HG03439 (cell line): ENCODE results near the gene TEDC2.

Source experiments
- ATAC-seq: cut with Tn5 transposase; IDR thresholded peaks from one replicate; pipeline ENCODE4 v1.9.1; 2021; ENCODE audit warnings: mild to moderate bottlenecking, moderate library complexity; ENCODE audit not compliant: unreplicated experiment

TEDC2 gene

DNA sequence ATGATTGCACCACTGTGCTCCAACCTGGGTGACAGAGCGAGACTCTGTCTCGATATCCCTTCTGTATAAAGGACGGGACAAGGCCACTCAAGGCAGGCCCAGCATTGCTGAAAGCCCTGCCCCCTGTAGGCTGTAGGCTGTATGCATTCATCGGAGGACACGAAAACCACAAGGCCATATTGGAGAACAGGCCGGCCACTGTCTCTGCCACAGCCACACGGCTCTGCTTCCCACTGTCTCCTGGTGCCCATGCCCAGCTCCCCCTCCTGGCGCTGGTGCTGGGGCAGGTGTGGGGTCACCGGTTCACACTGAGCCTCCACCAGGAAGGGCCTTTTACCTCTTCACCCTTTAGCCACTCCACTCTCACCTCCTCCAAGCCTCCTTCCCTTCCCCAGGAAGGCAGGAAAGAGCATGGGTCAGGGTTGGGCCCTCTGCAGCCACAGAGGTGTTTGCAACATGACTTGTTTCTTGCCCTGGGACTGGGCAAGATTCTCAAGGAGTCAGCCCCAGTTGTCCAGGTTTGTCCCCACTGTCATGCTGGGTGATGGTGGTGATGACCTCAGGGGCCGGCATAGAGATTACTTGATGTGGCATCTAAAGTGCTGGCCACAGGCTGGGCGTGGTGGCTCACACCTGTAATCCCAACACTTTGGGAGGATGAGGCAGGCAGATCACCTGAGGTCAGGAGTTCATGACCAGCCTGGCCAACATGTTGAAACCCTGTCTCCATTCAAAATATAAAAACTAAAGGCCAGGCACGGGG lies 5.9 kb downstream of the TEDC2 start:
- no peak for ATAC-seq

DNA sequence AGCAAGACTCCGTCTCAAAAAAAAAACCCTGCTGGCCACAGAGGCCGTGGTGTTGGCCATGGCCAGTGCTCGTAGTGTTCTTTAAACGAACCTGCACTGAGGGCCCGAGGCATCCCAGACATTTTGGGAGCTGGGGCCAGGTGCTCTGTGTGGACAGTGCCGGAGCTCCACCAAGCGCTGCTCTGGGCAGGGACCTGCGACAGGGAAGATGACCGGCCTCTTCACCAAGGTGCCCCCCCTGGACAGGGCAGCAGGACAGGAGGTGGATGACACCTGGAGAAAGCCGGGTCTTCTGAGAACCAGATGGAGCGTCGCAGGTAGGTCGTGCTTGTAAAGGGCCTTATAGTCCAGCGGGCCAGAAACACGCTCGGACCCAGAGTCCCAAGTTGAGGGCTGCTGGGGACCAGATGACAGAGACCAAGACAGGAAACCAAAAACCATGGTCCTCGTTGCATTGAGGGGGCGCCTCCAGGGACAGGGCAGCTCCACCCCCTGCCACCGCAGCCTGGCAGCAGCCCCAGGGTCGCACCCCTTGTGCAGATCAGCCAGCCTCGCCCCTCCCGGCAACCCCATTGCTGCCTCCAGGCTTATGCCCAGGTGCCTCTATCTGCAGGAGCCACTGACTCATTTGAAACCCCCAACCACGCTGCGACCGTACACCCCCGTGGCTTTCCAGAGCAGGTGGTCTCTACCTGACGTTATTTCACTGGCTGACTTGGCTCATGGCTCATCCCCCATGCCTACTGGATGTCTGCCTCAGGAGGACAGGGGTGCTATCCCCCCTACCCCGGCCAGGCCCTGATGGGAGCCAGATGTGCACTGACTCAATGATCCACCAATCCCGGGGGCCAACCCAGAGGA lies 7.0 kb downstream of the TEDC2 start:
- no peak for ATAC-seq

DNA sequence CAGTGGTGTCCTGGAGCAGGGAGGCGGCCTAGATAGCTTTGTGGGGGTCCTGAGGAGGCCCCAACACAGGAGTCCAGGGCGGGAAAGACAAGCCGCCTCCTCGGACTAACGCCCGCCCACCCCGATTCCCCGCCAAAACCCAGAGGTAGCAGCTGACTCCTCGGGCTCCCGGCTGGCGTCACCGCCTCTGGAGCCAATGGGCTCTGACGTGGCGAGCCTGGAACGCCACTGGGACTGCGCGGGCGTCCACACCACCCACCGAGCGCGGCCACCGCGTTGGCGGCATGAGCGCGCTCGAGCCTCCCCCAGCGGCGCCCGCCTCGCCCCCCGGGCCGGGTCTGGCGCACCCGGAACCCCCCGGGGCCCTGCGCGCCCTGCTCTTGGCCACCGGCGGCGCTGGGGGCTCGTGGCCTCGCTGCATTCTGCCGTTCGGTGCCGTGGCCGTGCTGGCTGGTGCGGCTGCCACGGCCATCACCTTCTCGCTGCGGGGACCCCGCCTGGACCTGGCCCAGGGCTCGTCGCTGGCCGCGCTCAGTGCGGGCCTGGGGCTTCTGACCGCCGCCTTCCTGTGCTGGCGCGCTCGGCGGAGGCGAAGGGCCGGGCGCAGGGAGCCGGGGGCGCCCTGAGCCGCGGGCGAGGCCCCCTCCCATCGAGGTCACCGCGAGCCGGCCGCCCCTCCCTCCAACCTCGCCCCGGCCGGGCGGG lies 7.8 kb downstream of the TEDC2 start:
- ATAC-seq, result no peak

DNA sequence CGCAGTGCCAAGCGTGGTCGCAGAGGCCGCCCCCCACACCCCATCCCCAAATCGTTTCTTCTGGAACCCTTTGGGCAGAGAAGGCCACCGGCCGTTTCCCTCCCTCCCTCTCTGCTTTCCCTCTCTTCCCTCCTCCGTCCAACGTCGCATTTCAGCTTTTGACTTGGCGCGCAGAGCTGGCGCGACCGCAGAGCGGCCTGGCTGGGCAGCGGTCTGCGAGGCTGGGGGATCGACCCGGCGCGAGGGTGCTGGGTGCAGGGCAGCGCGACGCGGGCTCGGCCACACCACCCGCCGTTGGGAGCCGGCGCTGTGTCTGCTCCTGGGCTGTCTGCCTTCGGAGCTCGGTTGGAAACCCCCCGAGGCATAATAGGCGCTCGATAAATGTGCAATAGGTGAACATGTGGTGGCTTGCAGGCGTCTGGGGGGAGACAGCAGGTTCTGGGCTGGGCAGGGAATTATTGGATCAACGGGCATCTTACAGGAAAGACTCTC lies 8.4 kb downstream of the TEDC2 start:
- ATAC-seq, result no peak

DNA sequence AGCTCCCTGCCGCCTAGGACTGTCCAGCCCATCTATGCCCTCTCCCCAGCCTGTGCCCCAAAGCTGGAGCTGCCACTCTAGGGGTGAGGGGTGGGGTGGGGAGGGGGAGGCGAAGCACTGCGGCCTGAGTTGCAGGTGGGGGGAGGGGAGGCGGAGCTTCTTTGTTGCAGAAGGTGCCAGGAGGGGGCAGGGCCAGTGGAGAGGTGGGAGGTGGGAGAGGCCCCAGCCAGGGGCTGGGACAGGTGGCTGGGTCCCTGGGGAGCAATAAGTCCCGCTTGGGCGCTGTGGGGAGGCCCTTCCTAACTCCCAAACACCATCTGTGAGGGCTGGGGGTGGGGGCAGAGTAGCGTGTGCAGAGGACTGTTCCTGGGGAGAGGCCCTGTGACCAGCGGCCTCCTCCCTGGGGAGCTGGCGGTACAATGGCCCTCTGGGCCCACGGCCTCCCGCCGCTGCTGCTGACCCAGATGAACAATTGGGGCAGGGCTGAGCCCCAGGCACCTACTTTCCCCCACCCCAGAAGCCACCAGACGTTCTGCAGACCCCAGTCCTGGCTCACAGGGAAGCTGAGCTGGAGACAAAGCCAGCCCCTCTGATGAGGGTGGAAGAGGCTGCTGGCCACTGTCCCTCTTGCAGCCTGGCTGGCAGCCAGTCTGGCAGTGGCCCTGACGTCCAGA lies 9.0 kb downstream of the TEDC2 start:
- ATAC-seq, result no peak

DNA sequence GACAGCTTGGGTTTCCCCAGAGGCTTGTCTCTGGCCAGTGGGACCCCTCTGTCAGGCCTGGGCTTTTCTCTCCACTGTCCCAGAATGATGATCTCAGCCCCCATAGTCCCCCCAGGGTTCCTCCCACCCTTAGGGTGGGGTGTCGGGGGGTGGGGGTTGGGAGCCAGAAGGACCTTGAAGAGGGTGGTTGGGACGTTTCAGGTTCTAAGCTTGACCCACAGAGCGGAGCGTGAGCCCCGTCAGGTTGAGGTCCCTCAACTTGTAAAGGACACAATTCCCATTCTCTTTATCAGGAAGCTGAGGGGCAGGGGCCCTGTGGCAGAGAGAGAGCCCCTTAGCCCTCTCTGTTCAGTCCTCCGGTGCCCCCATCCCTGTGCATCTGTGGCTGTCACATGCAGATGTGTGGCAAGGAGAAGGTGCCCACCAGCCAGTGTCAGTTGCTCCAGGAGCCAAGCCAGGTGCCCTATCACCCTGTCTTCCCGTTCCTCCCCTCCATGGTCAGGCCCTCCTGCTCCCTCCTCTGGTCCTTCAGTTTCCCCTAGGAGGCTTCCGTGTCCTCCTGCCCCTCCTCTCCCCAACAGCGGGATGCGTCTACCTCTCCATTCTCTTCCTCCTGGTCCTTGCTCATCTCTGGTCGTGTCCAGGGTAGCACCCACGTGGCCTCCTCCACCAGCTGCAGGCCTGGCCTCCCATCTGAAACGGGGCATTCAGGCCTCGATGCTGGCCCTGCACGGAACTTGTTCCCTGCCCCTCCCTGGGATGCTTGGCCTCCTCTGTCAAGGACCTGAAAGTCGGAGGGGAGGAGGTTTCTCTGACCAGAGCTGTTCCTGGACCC lies 9.7 kb downstream of the TEDC2 start:
- ATAC-seq, result no peak

DNA sequence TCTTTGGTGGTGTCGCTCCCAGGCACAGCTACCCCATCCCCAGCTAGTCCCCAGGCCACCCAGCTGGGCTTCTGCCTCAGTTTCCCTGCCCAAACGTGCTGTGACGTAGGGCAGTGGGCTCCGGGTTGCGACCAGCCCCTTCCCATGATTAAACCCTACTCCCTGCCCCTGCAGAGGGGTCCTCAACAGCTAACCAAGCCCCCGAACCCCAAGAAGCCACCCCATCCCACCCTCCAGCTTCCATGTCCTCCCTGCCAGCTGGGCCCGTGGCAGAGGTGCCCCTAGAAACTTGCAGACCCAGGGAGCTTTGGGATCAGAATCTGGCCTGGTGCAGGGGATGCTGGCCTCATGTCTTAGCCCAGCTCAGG lies 10.3 kb downstream of the TEDC2 start:
- no peak for ATAC-seq

DNA sequence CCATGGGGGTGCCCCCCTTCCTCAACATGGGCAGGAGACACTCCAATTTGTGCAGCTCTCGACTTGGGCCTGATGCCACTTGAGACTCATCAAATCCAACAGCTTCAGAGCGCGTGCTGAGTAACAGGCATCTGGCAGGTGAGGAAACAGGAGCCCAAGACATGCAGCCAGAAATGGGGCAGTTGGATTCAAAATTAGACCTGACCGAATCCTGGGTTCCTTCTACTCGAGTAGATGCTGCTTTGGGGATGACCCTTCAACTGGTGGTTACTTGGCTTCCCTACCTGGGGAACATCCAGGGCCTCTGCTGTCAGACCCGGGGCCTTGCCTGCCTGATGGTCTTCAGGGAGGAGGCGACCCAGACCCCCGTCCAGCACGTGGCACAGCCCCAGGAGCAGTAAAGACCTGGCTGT lies 10.7 kb downstream of the TEDC2 start:
- no peak for ATAC-seq

DNA sequence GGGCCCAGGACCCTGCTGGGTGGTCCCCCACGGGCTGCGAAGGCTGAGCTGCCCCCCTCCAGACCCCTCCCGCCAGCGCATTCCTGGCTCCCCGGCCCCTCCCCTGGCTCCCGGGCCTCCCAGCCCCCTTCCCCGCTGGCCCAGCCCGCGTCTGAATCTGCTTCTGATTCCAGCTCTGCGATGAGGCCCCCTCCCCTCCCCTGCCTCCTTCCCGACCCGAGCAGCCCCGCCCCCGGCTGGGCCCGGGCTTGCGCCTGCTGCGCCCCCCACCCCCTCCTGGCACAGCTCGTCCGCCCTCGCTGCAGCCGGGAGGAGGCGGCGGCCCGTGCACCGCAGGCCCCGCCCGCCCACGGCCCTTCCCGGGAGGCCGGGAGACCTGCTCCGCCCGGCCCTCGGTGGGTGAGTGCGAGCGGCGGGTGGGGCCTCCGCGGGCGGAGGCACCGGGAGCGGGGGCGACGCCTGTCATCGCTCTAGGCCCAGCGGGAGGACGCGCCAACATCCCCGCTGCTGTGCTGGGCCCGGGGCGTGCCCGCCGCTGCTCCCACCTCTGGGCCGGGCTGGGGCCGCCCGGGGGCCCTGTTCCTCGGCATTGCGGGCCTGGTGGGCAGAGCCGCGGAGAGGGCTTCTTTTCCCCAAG lies 11.2 kb downstream of the TEDC2 start, which contains the start of gene NTN3:
TSS of gene NTN3 (plus strand) at position 282 of the 637 bp plus-strand sequence. CDS start 405 bp downstream, outside the sequence.
- ATAC-seq, result no peak

DNA sequence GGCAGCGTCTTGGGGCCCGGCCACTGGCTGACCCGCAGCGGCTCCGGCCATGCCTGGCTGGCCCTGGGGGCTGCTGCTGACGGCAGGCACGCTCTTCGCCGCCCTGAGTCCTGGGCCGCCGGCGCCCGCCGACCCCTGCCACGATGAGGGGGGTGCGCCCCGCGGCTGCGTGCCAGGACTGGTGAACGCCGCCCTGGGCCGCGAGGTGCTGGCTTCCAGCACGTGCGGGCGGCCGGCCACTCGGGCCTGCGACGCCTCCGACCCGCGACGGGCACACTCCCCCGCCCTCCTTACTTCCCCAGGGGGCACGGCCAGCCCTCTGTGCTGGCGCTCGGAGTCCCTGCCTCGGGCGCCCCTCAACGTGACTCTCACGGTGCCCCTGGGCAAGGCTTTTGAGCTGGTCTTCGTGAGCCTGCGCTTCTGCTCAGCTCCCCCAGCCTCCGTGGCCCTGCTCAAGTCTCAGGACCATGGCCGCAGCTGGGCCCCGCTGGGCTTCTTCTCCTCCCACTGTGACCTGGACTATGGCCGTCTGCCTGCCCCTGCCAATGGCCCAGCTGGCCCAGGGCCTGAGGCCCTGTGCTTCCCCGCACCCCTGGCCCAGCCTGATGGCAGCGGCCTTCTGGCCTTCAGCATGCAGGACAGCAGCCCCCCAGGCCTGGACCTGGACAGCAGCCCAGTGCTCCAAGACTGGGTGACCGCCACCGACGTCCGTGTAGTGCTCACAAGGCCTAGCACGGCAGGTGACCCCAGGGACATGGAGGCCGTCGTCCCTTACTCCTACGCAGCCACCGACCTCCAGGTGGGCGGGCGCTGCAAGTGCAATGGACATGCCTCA lies 12.0 kb downstream of the TEDC2 start:
- ATAC-seq, result no peak

DNA sequence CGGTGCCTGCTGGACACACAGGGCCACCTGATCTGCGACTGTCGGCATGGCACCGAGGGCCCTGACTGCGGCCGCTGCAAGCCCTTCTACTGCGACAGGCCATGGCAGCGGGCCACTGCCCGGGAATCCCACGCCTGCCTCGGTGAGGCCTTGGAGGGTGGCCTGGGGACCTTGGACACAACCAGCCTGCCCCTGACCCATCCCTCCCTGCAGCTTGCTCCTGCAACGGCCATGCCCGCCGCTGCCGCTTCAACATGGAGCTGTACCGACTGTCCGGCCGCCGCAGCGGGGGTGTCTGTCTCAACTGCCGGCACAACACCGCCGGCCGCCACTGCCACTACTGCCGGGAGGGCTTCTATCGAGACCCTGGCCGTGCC lies 12.6 kb downstream of the TEDC2 start:
- ATAC-seq, result no peak

DNA sequence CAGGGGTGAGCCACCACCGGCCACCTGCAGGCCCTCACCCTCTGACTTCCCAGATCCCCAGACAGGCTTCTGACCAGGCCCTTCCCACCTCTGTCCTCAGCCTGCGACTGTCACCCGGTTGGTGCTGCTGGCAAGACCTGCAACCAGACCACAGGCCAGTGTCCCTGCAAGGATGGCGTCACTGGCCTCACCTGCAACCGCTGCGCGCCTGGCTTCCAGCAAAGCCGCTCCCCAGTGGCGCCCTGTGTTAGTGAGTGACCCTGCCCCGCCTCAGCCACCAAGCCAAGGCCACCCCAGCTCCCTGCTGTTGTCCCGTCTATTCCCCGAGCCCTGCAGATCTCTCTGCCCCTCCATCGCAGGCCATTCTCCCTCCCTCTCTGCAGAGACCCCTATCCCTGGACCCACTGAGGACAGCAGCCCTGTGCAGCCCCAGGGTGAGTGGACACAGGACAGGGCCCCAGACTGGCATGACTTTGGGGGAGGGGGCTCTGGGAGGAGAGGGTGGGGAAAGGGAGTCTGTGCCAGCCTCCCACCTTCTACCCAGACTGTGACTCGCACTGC lies 13.1 kb downstream of the TEDC2 start:
- ATAC-seq, result no peak

DNA sequence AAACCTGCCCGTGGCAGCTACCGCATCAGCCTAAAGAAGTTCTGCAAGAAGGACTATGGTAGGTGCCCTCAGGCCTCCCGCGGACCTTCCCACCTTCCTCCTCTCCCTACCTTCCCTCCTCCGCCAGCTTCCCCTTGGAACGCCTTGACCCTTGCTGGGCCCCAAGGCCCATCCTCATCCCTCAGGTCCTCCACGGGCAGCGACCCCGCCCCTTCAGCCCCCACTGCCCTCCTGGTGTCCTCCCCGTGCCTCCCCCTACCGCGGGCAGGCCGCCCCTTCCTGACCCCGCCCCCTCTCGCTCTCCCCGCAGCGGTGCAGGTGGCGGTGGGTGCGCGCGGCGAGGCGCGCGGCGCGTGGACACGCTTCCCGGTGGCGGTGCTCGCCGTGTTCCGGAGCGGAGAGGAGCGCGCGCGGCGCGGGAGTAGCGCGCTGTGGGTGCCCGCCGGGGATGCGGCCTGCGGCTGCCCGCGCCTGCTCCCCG lies 13.6 kb downstream of the TEDC2 start:
- ATAC-seq, result no peak

DNA sequence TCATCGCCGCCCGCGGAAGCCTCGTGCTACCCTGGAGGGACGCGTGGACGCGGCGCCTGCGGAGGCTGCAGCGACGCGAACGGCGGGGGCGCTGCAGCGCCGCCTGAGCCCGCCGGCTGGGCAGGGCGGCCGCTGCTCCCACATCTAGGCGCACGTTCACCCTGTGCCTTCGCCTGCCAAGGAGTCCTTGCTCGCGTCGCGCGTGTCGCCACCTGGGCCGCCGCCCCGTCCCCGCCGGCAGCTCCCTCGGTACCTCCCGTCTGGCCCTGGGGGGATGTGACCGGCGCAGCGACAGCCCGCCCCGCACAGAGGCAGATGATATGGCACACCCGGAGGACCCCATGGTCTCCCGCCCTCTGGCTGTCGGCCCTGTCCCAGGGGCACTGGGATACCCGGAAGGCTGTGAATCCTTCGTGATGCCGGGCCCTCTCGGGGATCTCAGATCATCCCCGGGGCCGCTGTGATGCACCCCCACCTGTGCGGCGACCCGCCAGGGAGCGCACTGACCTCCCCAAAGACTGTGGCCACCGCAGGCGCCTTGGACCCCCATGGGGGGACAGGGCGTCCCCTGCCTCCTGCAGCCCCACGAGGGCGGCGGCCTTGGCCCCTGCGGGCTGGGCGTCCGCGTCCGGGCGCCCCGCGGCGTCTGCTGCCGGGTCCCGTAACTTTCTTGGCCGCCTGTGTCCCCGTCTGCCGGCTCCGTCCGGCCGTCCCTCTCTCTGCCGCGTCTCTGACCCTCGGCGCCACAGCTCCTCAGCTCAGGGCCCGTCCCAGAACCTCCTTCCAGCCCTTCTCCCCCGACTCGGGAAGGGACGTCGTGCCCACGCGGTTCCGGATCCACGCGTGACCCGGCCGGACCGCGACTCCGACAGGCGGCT lies 14.3 kb downstream of the TEDC2 start:
- ATAC-seq, result no peak

DNA sequence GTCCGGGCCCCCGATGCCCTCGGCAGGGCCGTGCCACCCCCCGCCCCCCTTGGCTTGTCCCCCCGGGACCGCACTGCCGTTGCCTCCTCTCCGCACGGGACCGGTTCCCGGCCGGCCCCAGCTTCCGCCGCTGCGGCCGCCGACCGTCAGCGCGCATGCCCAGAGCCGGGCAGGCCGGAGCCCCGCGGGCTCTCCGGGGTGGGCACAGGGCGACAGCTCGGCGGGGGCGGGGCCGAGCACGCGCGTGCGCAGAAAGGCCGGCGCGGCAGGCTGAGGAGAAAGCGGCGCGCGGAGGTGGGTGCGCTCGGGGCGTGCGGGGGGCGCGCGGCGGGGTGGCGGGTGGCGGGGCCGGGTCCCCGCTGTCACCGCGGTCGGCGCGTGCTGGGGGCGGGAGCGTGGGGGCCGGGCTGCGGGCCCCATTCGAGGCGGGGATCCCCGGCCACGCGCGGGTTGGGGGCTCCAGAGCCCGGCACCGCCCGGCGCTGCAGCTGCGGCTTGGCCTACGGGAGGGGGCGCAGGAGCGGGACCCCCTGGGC lies 15.0 kb downstream of the TEDC2 start, which contains the start of gene TBC1D24:
TSS of gene TBC1D24 (plus strand) at position 251 of the 536 bp plus-strand sequence. CDS start 21,022 bp downstream, outside the sequence.
- no peak for ATAC-seq

DNA sequence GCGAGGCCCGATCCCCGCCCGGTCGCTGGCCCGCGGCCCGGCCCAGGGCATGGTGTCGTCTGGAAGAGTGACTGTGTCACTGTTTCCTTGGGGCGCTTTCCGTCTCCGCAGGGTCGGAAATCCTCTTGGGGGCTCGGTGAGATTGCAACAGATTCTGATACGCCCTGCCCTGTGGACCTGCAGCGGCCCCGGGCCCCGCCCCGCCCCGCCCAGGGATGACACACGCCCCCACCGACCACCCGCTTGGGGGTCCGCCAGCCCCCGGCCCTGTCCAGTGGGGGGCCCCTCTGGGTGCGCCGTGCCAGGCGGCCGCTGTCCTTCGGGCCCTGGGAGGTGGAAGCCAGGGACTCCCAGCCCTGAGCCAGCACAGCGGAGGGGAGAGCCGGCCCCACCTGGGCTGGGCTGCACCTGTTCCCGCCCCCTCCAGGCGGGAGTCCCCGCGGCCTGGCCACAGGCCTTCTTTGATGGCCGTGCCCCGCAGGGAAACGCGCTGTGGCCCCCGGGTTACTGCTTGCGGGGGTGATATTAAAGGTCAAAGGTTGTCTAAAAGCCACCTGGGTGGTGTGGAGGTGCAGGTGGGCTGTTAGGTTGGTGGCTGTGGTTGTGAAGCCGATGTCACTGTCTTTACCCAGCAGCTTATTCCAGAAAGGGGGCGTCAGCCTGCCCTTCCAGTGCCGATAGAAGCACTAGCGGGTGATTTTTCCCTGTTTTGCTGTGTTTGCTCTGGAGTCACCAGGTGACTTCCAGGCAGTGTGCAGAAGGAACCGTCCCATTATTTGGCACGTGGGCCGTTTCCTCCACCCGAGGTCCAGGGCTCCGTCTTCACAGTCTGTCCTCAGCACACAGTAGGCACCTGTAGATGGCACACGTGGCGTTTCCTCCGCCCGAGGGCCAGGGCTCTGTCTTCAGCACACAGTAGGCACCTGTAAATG lies 15.8 kb downstream of the TEDC2 start:
- no peak for ATAC-seq
